Stimulated activated naive CD8-positive, alpha-beta T cell treated with anti-CD3 and anti-CD28 coated beads, Interleukin-15, amount 100 ng/mL, for 72 hours (primary cell): Measurements from ENCODE around the gene KLHDC7B.

Experiments used
- ATAC-seq: fragments of 150-1000 bp; cut with Tn5 transposase; 2 replicates; pipeline ENCODE4 v1.10.0; 2021; ENCODE audit warnings: mild to moderate bottlenecking, moderate library complexity
- DNase-seq, 2 donors: peaks; one replicate each; pipeline ENCODE4 v3.0.0; 2021 to 2022
- H3K27ac Mint-ChIP-seq, 2 donors: one replicate each; pipeline ENCODE4 v1.8.0; 2022; ENCODE audit warnings: mild to moderate bottlenecking in 2 of 2, mixed read lengths in 2 of 2, moderate library complexity in 2 of 2
- H3K27me3 Mint-ChIP-seq: one replicate; pipeline ENCODE4 v1.8.0; 2022; ENCODE audit warnings: mixed read lengths
- H3K4me1 Mint-ChIP-seq: one replicate; pipeline ENCODE4 v1.8.0; 2022; ENCODE audit warnings: mild to moderate bottlenecking, mixed read lengths
- H3K4me3 Mint-ChIP-seq, 2 donors: one replicate each; pipeline ENCODE4 v1.8.0; 2022; ENCODE audit warnings: mild to moderate bottlenecking in 2 of 2, mixed read lengths in 2 of 2, moderate library complexity in 1 of 2
- H3K9me3 Mint-ChIP-seq, 2 donors: one replicate each; pipeline ENCODE4 v1.8.0; 2022; ENCODE audit warnings: mixed read lengths in 2 of 2

Gene KLHDC7B

DNA sequence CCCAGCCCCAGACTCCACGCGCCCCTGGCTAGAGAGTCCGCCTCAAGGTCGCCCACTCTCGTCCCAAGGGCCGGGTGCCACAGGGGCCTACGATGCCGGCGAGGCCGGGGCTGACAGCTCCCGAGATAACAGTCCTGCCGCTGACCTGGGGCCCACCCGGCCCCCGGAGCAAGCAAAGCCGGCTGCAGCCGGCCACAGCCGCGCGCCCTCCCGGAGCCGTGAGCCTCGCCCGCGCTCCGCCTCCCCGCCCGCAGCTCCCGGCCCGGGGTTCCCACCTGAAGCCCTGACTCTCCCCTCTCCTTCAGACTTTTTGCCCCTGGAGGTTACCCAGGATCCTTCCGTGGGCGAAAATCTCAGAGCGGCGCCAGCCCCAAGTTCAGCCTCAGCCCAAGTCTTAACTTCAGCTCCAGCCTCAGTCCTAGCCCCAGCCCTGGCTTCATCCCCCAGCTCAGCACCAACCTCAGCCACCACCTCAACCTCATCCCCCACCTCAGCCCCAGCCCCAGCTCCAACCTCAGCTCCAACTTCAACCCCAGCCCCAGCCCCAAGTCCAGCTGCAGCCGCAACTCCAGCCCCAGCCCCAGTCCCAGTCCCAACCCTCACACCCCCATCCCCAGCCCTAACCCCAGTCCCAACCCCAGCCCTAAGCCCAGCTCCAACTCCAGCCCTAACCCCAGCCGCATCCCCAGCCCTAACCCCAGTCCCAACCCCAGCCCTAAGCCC lies 1.7 kb downstream of the KLHDC7B start:
- H3K27ac Mint-ChIP-seq = peak overlapping the region; percentile 95 to 98
- H3K9me3 Mint-ChIP-seq = peaks cover 0 to 3% of the 10 kb centered on the region in 2 donors
- H3K4me3 Mint-ChIP-seq = peak overlapping the region; percentile 89 to 92
- DNase-seq = peak; percentile 15 to 29
- H3K4me1 Mint-ChIP-seq = peaks cover 65% of the 10 kb centered on the region
- no peaks in the 10 kb centered on the region for H3K27me3 Mint-ChIP-seq
- ATAC-seq = peak; percentile 5

DNA sequence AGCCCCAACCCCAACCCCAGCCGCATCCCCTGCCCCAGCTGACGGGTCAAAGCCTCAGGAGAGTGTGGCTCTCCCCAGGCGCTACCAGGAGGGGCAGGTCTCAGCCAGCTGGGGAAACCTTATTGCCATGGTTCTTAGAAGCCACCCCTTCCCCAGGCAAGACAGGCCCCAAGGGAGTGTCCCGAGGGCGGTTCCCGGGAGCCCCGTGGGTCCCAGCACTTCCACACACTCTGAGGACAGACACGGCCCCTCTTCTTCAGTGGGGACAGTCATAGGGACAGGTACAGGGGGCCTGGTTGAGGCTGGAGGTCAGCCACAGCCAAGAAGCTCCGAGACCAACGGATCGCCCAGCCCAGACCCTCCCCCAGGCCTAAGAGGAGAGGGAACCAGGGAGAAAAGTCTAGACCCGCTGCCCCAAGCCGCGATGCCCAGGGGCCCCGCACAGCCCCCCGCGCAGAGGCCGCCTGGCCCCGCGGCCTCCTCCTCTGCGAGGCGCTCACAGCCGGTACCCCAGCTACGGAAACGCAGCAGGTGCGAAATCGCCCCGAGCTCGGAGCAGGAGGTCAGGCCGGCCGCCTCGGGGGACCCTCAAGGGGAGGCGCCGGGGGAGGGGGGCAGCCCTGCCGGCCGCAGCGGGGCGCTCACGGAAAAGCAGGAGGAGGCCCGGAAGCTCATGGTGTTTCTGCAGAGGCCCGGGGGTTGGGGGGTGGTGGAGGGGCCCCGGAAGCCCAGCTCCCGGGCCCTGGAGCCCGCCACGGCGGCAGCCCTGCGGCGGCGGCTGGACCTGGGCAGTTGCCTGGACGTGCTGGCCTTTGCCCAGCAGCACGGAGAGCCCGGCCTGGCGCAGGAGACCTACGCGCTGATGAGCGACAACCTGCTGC lies 2.6 kb downstream of the KLHDC7B start:
- peak; percentile 37 for ATAC-seq
- Mint-ChIP-seq H3K27ac (peak overlapping the region; percentile 91 to 95), H3K4me1 (peaks cover 62% of the 10 kb centered on the region)

DNA sequence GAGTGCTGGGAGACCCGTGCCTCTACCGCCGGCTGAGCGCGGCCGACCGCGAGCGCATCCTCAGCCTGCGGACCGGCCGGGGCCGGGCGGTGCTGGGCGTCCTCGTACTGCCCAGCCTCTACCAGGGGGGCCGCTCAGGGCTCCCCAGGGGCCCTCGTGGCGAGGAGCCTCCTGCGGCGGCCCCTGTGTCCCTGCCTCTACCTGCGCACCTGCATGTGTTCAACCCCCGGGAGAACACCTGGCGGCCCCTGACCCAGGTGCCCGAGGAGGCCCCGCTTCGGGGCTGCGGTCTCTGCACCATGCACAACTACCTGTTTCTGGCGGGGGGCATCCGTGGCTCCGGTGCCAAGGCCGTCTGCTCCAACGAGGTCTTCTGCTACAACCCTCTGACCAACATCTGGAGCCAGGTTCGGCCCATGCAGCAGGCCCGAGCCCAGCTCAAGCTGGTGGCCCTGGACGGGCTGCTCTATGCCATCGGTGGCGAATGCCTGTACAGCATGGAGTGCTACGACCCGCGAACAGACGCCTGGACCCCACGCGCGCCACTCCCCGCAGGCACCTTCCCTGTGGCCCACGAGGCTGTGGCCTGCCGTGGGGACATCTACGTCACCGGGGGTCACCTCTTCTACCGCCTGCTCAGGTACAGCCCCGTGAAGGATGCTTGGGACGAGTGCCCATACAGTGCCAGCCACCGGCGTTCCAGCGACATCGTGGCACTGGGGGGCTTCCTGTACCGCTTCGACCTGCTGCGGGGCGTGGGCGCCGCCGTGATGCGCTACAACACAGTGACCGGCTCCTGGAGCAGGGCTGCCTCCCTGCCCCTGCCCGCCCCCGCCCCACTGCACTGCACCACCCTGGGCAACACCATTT lies 3.5 kb downstream of the KLHDC7B start:
- Mint-ChIP-seq H3K27ac (peak overlapping the region; percentile 69 to 96), H3K9me3 (no peaks in the 10 kb centered on the region), H3K4me3 (peak overlapping the region; percentile 85 to 92), H3K4me1 (peaks cover 57% of the 10 kb centered on the region), H3K27me3 (no peaks in the 10 kb centered on the region)
- ATAC-seq (peak; percentile 0), DNase-seq (peak in 1 of 2 donors; percentile 16)

More for the DNA sequence above, 2.6 kb downstream of the KLHDC7B start:
- peak; percentile 64 to 68 for DNase-seq
- peak overlapping the region; percentile 89 to 92 for H3K4me3 Mint-ChIP-seq
- no peaks in the 10 kb centered on the region for H3K9me3 Mint-ChIP-seq
- H3K27me3 Mint-ChIP-seq = no peaks in the 10 kb centered on the region

DNA sequence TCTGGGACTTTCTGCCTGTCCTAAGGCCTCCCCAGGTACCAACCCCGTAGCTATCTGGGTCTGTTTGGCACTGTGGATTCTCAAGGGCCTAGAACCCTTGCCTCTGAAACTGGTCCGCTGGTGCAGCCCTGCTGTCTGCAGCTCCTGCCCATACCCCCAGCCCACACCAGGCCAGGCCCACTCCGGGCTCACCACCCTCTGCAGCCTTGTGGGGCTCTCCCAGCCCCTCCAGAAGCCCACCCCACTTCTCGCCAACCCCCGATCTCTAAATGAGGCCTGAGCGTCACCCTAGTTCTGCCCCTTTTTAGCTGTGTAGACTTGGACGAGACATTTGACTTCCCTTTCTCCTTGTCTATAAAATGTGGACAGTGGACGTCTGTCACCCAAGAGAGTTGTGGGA lies 4.7 kb downstream of the KLHDC7B start:
- H3K4me1 Mint-ChIP-seq = peaks cover 44% of the 10 kb centered on the region
- no peak for ATAC-seq
- no peak for DNase-seq
- peak overlapping the region; percentile 36 to 86 for H3K27ac Mint-ChIP-seq
- H3K27me3 Mint-ChIP-seq = no peaks in the 10 kb centered on the region
- peak overlapping the region; percentile 85 to 92 for H3K4me3 Mint-ChIP-seq
- H3K9me3 Mint-ChIP-seq = no peaks in the 10 kb centered on the region

DNA sequence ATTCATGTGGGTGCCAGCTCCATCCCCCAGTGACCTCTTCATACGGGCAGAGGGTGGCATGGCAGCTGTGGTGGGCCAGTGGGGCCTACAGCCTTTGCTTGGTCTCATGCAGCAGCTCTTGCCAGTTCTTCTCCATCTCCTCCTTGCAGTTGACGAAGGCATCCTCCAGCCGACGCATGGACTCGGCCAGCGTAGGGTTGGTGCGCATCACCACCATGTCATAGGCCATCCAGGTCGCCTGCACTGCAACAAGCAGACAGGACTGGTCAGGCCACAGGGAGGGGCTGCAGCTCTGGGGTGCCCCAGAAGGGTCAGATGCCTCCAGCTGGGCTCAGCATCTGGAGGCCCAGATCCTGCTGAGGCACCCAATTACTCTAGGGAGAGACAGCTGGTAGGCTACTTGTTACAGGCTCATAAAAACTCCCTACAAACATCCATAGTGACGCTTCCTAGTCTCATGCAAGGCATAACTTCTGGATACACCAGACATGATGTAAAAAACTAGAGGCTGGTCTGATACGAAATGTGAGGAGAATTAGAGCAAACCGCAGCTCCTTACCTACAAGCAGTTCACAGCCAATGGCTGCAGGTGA lies 5.6 kb downstream of the KLHDC7B start:
- Mint-ChIP-seq H3K27ac (no peak overlapping the region), H3K4me3 (peak overlapping the region; percentile 20 to 33), H3K27me3 (no peaks in the 10 kb centered on the region), H3K4me1 (peaks cover 36% of the 10 kb centered on the region), H3K9me3 (no peaks in the 10 kb centered on the region)
- DNase-seq (no peak), ATAC-seq (no peak)

DNA sequence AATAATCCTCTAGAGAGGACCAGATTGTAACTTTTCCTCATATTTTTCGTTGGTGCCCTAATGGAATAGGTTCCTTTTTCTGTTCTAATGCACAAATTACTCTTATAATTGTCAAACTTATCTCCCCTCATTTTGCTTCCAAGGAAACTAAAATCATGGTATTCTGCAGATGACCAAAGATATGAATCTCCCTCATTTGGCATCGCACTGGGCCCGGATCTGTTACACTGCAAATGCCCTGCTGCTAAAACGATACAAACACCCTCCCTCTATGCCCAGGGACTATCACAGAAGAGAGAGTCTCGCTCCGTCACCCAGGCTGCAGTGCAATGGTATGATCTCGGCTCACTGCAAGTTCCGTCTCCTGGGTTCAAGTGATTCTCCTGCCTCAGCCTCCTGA lies 7.6 kb downstream of the KLHDC7B start:
- H3K9me3 Mint-ChIP-seq = no peaks in the 10 kb centered on the region
- no peak overlapping the region for H3K27ac Mint-ChIP-seq
- no peaks in the 10 kb centered on the region for H3K27me3 Mint-ChIP-seq
- DNase-seq (no peak), ATAC-seq (no peak)
- H3K4me1 Mint-ChIP-seq = peaks cover 22% of the 10 kb centered on the region
- H3K4me3 Mint-ChIP-seq = no peak overlapping the region

DNA sequence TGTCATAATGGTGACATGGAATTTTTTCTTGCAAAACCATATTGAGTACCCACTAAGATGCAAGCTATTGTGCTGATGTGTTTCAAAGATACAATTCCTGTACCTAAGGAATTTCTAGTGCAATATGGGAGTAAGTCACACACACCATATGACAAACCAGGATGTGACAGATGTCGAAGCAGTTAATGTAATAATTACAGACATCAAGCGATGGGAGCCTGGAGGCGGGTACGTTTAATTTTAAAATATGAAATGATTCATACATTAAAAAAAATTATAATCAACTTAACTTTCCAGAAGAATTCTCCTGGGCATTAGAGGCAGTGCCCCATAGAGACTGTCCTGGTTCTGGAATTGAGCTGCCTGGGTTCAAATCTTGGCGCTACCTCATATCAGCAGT lies 11.0 kb downstream of the KLHDC7B start:
- Mint-ChIP-seq H3K27me3 (no peaks in the 10 kb centered on the region), H3K4me3 (no peak overlapping the region), H3K9me3 (no peaks in the 10 kb centered on the region), H3K27ac (no peak overlapping the region), H3K4me1 (peaks cover 10% of the 10 kb centered on the region)
- DNase-seq (no peak), ATAC-seq (no peak)

DNA sequence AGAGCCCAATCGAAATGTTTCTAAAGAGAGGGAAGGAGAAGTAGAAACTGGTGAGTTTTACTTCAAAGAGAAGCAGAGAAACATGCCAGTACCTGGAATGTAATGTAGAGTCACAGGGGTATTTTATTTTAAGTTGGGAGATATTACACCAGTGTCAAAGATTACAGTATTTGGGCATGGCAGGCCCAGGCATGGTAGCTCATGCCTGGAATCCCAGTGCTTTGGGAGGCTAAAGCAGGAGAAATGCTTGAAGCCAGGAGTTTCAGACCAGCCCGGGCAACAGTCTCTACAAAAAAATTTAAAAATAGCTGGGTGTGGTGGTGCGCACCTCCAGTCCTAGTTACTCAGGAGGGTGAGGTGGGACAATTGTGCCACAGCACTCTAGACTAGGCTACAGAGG lies 14.3 kb downstream of the KLHDC7B start:
- Mint-ChIP-seq H3K4me3 (no peak overlapping the region), H3K27me3 (peaks cover 8% of the 10 kb centered on the region), H3K9me3 (no peaks in the 10 kb centered on the region), H3K4me1 (peaks cover 23% of the 10 kb centered on the region), H3K27ac (no peak overlapping the region)
- ATAC-seq (no peak), DNase-seq (no peak)

DNA sequence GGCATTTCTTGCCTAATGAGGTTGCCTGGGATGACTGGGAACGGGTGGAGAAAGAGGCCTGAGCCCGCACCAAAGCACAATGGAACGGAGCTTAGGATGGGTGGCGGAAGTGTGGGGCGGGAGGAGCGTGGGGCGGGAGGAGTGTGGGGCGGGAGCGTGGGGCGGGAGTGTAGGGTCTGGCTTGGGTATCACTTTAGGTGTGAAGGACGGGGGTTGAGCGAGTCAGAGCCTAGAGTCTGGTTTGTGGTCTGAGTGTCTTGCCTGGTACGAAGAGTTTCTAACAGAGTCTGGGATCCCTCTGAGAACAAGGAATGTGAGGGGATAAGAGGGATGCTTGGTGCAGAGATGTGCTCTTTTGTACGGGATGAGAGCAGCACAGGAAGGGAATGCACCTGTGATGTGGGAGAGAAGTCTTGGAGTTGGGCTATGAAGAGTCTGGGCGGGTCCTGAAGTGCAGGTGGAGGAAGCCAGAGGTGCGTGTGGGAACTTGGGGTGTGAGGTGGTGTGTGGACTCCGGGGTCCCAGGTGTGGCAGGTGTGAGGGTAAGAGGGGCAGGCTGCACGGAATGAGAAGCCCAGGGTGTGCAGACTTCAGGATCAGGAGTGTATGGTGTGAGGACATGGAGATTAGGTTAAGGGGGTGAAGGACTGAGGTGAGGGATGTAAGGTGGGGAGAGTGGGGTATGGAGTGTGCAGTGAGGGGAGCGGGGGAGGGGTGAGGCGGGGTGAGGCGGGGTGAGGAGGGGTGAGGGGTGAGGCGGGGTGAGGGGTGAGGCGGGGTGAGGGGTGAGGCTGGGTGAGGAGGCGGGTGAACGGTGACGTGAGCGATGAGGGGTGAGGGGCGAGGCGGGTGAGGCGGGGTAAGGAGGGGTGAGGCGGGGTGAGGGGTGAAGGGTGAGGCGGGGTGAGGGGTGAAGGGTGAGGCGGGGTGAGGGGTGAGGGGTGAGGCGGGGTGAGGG lies 16.0 kb downstream of the KLHDC7B start:
- DNase-seq (no peak), ATAC-seq (no peak)
- Mint-ChIP-seq H3K4me1 (peaks cover 23% of the 10 kb centered on the region), H3K9me3 (no peaks in the 10 kb centered on the region), H3K4me3 (peak overlapping the region; percentile 72 to 73), H3K27ac (peak overlapping the region; percentile 50 to 77), H3K27me3 (peaks cover 8% of the 10 kb centered on the region)

DNA sequence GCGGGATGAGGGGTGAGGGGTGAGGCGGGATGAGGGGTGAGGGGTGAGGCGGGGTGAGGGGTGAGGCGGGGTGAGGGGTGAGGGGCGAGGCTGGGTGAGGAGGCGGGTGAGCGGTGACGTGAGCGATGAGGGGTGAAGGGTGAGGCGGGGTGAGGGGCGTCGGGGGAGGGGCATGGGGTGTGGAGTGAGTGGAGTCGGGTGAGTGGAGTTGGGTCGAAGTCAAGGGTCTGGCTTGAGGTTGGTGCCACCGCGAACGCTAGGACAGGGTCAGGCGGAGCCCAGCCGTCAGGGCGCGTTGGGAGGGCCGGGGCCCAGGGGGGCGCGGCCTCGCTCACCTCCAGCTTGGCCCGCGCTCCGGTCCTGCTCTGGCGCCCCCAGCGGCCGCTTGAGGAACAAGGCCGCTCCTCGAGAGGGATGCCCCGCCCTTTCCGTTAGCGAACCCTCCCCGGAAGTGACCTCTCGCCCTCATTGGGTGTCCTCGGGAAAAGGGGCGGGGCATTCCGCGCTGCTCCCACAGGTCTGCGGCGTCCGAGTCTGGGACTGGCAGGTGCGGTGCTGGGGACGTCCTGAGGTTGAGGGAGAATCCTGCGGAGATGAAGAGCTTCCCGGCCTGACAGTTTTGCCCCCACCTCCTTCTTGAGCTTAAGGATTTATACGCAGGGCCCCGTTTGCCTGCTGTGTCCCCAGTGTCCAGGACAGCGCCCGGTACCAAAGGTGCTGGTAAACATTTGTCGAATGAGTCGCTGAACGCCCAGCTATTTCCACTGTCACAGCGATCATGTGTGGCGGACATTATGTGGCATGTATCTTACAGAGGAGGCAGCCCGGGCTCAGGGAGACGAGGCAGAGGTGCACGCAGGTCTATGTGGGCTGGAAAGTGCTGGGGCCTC lies 17.1 kb downstream of the KLHDC7B start, which contains the start of gene SYCE3:
Gene SYCE3 (minus strand): TSS at position 397 of the 890 bp plus-strand sequence. CDS start 6,514 bp downstream, outside the sequence.
- peak within 1 kb of the TSS; percentile 81 to 90 for H3K27ac Mint-ChIP-seq
- DNase-seq = peak; percentile 98 to 99
- peaks cover 23% of the 10 kb centered on the region for H3K4me1 Mint-ChIP-seq
- peaks cover 8% of the 10 kb centered on the region for H3K27me3 Mint-ChIP-seq
- ATAC-seq = peak; percentile 95
- peak within 1 kb of the TSS; percentile 93 for H3K4me3 Mint-ChIP-seq
- no peaks in the 10 kb centered on the region for H3K9me3 Mint-ChIP-seq

DNA sequence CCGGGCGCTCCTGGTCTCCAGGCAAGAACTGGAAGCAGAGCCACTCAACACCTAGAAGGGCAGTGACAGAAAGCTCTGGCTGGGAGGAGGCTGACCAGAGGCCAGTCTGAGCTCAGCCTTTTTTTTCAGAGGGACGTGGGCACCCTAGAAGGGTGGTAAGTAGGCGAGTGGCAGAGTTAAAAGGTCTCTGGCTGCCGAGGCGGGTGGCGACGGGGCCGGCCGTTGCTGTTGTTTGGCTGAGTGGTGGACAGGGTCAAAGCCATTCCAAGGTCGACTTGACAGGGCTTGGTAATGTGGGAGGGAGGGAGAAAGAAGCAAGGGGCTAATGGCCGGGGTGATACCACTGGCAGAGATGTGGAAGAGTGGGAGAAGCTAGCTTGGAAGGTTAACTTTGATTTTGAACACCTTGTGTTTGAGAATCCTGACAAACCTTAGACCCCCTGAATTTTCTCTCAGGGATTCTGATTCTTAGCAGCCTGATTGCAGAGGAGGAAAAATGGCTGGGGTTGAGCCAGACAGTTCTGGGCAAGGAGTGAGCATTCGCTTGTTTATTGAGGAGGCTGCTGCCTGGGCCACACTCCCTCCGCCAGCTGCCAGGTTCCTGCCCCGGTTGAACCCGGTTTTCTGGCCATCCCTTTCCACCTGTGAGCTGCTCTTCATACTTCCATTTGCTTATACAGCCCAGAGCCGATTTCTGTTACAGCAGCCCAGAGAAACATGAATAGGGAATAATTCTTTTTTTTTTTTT lies 17.9 kb downstream of the KLHDC7B start:
- peaks cover 23% of the 10 kb centered on the region for H3K4me1 Mint-ChIP-seq
- ATAC-seq = no peak
- H3K4me3 Mint-ChIP-seq = peak overlapping the region; percentile 93
- no peak for DNase-seq
- H3K9me3 Mint-ChIP-seq = no peaks in the 10 kb centered on the region
- peak overlapping the region; percentile 81 to 90 for H3K27ac Mint-ChIP-seq
- peaks cover 8% of the 10 kb centered on the region for H3K27me3 Mint-ChIP-seq

DNA sequence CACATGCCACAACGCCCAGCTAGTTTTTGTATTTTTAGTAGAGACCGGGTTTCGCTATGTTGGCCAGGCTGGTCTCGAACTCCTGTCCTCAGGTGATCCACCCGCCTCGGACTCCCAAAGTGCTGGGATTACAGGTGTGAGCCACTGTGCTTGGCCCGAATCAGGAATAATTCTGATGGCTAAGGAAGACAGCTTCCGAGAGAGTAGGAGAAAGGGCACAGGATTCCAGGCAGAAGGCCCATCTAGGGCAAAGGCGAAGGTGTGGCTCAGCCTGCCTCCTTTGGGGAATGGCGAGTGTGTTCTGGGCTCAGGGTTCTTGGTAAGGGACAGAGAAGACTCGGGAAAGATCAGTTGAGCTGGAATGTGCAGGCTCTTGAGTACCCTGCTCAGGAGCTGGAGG lies 18.6 kb downstream of the KLHDC7B start:
- DNase-seq (no peak), ATAC-seq (no peak)
- no peak overlapping the region for H3K27ac Mint-ChIP-seq
- H3K27me3 Mint-ChIP-seq = peaks cover 8% of the 10 kb centered on the region
- peaks cover 23% of the 10 kb centered on the region for H3K4me1 Mint-ChIP-seq
- H3K4me3 Mint-ChIP-seq = peak overlapping the region in 1 of 2 donors; percentile 93
- H3K9me3 Mint-ChIP-seq = no peaks in the 10 kb centered on the region
